PC-9 (cell line): ENCODE measurements around the gene IGSF21. TPM values are rescaled to one million over a fixed set of nuclear protein-coding genes. Genes with fewer than 3 reads are reported as not detected.

ENCODE experiments used
- BruUV-seq: library from RNA; stranded (reverse); fragments of 400-500 nt; replicated peaks from 2 replicates; lab custom pipeline; 2021; lab: Mats Ljungman, UMichigan
- CTCF ChIA-PET: fragments of 300-600 bp; sonication (Branson Sonifier 250); formaldehyde crosslinking; loops from one replicate; lab custom pipeline; 2022; ENCODE audit warnings: antibody characterized with exemption; lab: Charles Lee
- POLR2A ChIA-PET: fragments of 300-600 bp; sonication (Branson Sonifier 250); formaldehyde crosslinking; loops from one replicate; lab custom pipeline; 2022; ENCODE audit warnings: antibody characterized with exemption; ENCODE audit not compliant: unreplicated experiment; lab: Charles Lee
- DNase-seq, 2 experiments: peaks; one replicate each; pipeline versions ENCODE4 v3.0.0 to v3.0.0-alpha.2; 2015 to 2022; ENCODE audit warnings: mixed read lengths in 1 of 2
- H2AFZ ChIP-seq: fragments of 200-600 bp; sonication (generic); 2 replicates; pipeline ENCODE4 v1.8.1; 2017; ENCODE audit warnings: antibody characterized with exemption
- H3F3A ChIP-seq: fragments of 200-600 bp; sonication (generic); 2 replicates; pipeline ENCODE4 v1.8.1; 2017; ENCODE audit warnings: antibody characterized with exemption, mild to moderate bottlenecking, low read depth; ENCODE audit not compliant: insufficient read depth
- H3K27ac ChIP-seq: fragments of 200-600 bp; sonication (generic); 2 replicates; pipeline ENCODE4 v1.6.1; 2016; ENCODE audit warnings: mixed run types
- H3K27me3 ChIP-seq: fragments of 200-600 bp; sonication (generic); 2 replicates; pipeline ENCODE4 v1.6.1; 2016; ENCODE audit warnings: low read depth, mixed run types; ENCODE audit not compliant: insufficient read depth
- H3K36me3 ChIP-seq: fragments of 200-600 bp; sonication (generic); 2 replicates; pipeline ENCODE4 v1.6.1; 2016; ENCODE audit warnings: low read depth, mixed run types
- H3K4me1 ChIP-seq: fragments of 200-600 bp; sonication (generic); replicated peaks from 2 replicates; pipeline ENCODE4 v1.6.1; 2016; ENCODE audit warnings: mixed run types; ENCODE audit not compliant: insufficient read depth
- H3K4me2 ChIP-seq: fragments of 200-600 bp; sonication (generic); 2 replicates; pipeline ENCODE4 v1.6.1; 2017; ENCODE audit warnings: mixed run types
- H3K4me3 ChIP-seq: fragments of 200-600 bp; sonication (generic); 2 replicates; pipeline ENCODE4 v1.6.1; 2016; ENCODE audit warnings: mixed run types
- H3K79me2 ChIP-seq: fragments of 200-600 bp; sonication (generic); 2 replicates; pipeline ENCODE4 v1.6.1; 2017; ENCODE audit warnings: low read depth, mixed run types
- H3K9me2 ChIP-seq: fragments of 200-600 bp; sonication (generic); 2 replicates; pipeline ENCODE4 v1.8.1; 2017; ENCODE audit warnings: mild to moderate bottlenecking; ENCODE audit not compliant: insufficient read depth
- H3K9me3 ChIP-seq: fragments of 200-600 bp; sonication (generic); 2 replicates; pipeline ENCODE4 v1.8.1; 2016; ENCODE audit warnings: low read depth; ENCODE audit not compliant: insufficient read depth
- H4K20me1 ChIP-seq: fragments of 200-600 bp; sonication (generic); 2 replicates; pipeline ENCODE4 v1.8.1; 2017; ENCODE audit not compliant: insufficient read depth
- EZH2 ChIP-seq: fragments of 200-600 bp; sonication (generic); IDR thresholded peaks from 2 replicates; pipeline ENCODE4 v1.8.0; 2017; ENCODE audit warnings: antibody characterized with exemption, low read depth
- intact Hi-C: fragments of 100-400 bp; cut with micrococcal nuclease; formaldehyde crosslinking; loops from one replicate; pipeline ENCODE4 v1.10.0; 2022; ENCODE audit not compliant: unreplicated experiment
- total RNA-seq: library from RNA; stranded (reverse); gene quantifications from 2 replicates; pipeline ENCODE4 v1.2.3, GENCODE V29; 2021
- TF ChIP-seq, protein P1 (sequence below): fragments of 200-600 bp; sonication (generic); conservative IDR thresholded peaks from 2 replicates; pipeline ENCODE4 v1.6.1; 2017; ENCODE audit warnings: mixed run types, antibody characterized with exemption, mild to moderate bottlenecking, moderate library complexity

IGSF21 gene
- total RNA-seq, 1 experiment from 2014 or later: not detected

- no peak overlapping the region for H3K27ac ChIP-seq
- H3K4me2 ChIP-seq: no peak overlapping the region
- POLR2A ChIA-PET: no interaction called here
- no peaks in the 10 kb centered on the region for H3K9me2 ChIP-seq
- no peaks in the 10 kb centered on the region for H3K36me3 ChIP-seq
- H3K27me3 ChIP-seq: peaks cover 59% of the 10 kb centered on the region
- intact Hi-C loops: no loop called here
- H3K4me1 ChIP-seq: no peaks in the 10 kb centered on the region
- H2AFZ ChIP-seq: no peak overlapping the region
- H4K20me1 ChIP-seq: no peaks in the 10 kb centered on the region
- no peaks in the 10 kb centered on the region for H3F3A ChIP-seq
- CTCF ChIA-PET: no interaction called here
- H3K4me3 ChIP-seq: no peak overlapping the region
- no peak for DNase-seq
- TF ChIP-seq, protein P1, sequence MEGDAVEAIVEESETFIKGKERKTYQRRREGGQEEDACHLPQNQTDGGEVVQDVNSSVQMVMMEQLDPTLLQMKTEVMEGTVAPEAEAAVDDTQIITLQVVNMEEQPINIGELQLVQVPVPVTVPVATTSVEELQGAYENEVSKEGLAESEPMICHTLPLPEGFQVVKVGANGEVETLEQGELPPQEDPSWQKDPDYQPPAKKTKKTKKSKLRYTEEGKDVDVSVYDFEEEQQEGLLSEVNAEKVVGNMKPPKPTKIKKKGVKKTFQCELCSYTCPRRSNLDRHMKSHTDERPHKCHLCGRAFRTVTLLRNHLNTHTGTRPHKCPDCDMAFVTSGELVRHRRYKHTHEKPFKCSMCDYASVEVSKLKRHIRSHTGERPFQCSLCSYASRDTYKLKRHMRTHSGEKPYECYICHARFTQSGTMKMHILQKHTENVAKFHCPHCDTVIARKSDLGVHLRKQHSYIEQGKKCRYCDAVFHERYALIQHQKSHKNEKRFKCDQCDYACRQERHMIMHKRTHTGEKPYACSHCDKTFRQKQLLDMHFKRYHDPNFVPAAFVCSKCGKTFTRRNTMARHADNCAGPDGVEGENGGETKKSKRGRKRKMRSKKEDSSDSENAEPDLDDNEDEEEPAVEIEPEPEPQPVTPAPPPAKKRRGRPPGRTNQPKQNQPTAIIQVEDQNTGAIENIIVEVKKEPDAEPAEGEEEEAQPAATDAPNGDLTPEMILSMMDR: no peak
- TF ChIP-seq EZH2: no peak
- no peaks in the 10 kb centered on the region for H3K79me2 ChIP-seq
- no TSS peak for BruUV-seq
- H3K9me3 ChIP-seq: no peaks in the 10 kb centered on the region
These were observed 156.9 kb downstream of the IGSF21 start for GRCh38 chr1:18264450-18265039.

DNA sequence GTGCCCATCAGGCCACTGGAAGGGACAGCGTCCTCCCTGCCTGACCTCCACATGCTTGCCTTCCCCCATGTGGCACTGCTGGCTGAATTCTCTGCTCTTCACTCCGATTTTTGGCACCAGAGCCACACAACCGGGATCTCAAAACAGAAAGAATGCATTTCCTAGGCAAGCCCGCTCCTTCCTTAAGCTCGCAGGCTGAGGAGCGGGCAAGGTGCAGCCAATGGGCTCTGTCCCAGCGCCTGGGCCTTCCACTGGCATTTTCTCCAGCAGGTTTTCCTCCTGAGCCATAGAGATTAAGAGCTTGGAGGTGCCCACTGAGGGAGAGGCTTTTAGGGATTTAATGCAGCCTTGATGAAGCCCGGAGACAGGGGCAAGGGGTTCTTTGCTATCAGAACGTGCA, 158.0 kb downstream of the IGSF21 start:
- Histone ChIP-seq H3K36me3 (no peaks in the 10 kb centered on the region), H3K9me3 (no peaks in the 10 kb centered on the region), H4K20me1 (no peaks in the 10 kb centered on the region), H3F3A (no peaks in the 10 kb centered on the region), H2AFZ (no peak overlapping the region), H3K9me2 (no peaks in the 10 kb centered on the region), H3K4me2 (no peak overlapping the region), H3K79me2 (no peaks in the 10 kb centered on the region), H3K4me1 (no peaks in the 10 kb centered on the region), H3K27ac (no peak overlapping the region), H3K4me3 (no peak overlapping the region), H3K27me3 (peaks cover 59% of the 10 kb centered on the region)
- intact Hi-C loops: no loop called here
- DNase-seq: no peak
- no TSS peak for BruUV-seq
- no peak for TF ChIP-seq EZH2
- TF ChIP-seq, protein P1: no peak
- ChIA-PET CTCF (no interaction called here), POLR2A (no interaction called here)

DNA sequence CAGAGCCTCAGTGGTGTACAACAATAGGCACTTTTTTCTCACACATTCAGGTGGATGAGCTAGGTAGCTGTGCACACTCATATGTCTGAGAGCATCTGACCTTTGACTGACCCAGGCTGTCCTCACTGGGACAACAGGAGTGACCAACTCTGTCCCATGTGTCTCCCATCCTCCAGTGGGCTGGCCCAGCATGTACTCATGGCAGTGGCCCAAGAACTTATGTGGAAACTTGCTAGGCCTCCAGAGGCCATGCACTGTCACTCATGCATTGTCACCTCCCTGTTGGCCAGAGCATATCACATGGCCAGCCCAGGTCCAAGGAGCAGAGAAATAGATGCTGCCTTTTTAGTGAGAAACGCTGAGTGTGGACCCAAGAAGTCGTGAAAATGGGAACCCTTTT, 158.8 kb downstream of the IGSF21 start:
- no peaks in the 10 kb centered on the region for H3K9me2 ChIP-seq
- H3K9me3 ChIP-seq: no peaks in the 10 kb centered on the region
- intact Hi-C loops: no loop called here
- H3K4me1 ChIP-seq: no peaks in the 10 kb centered on the region
- no peaks in the 10 kb centered on the region for H4K20me1 ChIP-seq
- no peak overlapping the region for H2AFZ ChIP-seq
- H3K27ac ChIP-seq: no peak overlapping the region
- no peak for TF ChIP-seq EZH2
- TF ChIP-seq, protein P1: no peak
- no peak overlapping the region for H3K4me2 ChIP-seq
- no peaks in the 10 kb centered on the region for H3K36me3 ChIP-seq
- POLR2A ChIA-PET: no interaction called here
- no peaks in the 10 kb centered on the region for H3F3A ChIP-seq
- DNase-seq: no peak
- BruUV-seq: no TSS peak
- CTCF ChIA-PET: no interaction called here
- no peaks in the 10 kb centered on the region for H3K79me2 ChIP-seq
- peaks cover 59% of the 10 kb centered on the region for H3K27me3 ChIP-seq
- H3K4me3 ChIP-seq: no peak overlapping the region
